Activated CD4-positive, alpha-beta T cell treated with anti-CD3 and anti-CD28 coated beads, Interleukin-10, Interleukin-2, amounts not matched to agents 100 ng/mL and 50 ng/mL, durations not matched to agents 16 hours and 8 hours (primary cell): Measurements from ENCODE around the gene ESYT1.
A peak's percentile ranks its signal among the peaks of the same experiment; 100 is the strongest.

Experiments used
- DNase-seq: peaks from one replicate; pipeline ENCODE4 v3.0.0-alpha.2; 2020

The ESYT1 gene

DNA sequence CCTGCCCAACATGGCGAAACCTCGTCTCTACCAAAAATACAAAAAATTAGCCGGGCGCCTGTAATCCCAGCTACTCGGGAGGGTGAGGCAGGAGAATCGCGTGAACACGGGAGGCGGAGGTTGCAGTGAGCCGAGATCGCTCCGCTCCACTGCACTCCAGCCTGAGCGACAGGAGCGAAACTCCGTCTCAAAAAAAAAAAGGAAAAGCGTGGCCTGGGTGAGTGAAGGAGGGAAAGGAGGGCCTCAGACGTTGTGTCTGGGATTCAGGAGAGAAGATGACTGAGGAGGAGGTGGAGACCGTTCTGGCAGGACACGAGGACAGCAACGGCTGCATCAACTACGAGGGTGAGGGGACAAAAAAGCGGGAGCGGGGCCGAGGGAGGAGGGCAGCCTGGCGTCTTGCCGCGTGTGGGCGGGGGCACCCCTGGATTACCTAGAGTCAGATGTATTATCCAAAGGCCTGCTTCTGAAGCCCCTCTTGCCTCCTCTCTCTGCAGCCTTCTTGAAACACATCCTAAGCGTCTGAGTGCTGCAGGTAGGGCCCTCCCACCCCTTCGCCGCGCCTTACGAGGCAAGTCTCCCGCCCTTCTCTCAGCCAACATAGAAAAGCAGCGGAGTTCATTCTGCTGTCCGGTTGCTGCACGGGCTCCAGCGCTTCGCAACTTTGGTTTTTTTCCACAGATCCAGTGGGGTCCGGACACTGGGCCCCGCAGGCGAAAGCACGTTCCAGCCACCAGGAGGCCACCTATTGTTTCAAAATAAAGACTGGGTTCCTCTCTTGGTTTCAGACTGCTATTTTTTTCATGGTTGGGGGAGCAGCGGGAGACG, 29.3 kb downstream of the ESYT1 start:
- peak; percentile 70 for DNase-seq

DNA sequence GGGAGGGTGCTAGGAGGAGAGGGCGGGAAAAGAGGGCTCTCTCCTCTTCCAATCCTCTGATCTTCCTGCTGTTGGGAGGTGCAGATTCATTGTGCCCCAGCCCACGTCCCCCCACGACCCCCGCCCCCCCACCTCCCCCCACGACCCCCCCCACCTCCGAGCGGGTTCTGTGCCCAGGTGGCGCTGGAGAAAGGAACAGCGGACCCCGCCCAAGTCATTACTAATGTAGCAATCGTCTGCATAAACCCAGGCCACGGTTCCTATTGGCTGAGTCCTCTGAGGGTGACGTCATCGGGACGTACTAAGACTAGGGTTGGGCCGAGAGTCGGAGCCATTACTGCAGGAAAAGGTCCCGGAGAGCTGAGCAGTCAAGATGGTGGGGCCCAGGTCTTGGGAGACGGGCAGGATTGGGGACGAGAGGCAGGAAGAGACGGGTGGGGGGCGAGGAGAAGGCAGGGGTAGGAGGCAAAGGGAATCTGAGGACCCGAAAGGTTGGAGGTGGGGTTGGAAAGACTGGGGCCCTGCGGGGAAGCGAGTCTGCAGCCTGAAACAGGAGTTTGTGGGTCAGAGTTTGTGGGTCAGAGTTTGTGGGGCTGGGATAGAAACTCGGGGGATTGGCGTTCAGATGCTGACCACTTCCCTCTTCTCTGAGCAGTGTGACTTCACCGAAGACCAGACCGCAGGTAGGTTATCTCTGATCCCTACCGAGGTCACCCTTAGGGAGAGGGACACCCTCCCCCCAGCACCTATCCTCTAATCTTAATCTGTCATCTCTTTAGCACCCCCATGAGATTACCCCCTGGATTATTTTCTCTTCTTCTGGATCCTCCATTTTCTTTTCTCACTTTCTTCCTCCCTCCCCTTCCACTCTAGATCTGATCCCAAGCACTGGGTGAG, 30.2 kb downstream of the ESYT1 start, which contains the start of gene MYL6:
TSS of gene MYL6 (plus strand) at position 331 of the 897 bp plus-strand sequence. CDS start at position 374, 43 bp downstream.
- DNase-seq = peak; percentile 98

DNA sequence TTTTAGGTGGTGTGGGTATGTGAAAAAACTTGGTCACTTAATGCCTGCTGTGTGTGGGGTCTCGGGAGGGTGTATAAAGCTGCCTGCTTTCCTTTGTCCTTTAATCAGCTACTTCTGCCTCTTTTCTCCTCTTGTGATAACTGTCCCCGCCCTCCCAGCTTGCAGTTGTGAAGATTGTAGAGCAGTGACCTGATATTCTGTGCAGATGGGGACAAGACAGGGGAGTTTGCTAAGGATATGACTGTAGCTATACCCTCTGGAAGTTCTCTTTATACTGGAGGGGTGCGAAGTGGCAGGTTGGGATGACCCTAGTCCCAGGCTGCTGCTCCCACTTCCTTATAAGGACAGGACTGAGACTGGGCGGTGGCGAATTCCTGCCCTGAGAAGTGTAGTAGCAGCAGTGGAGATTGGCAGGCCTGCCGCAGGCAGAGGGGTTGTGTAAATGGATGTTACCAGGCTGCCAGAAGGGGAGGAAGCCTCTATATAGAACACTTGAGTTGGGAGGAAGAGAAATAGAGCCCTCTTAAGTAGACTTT, 30.9 kb downstream of the ESYT1 start:
- DNase-seq = peak; percentile 54

DNA sequence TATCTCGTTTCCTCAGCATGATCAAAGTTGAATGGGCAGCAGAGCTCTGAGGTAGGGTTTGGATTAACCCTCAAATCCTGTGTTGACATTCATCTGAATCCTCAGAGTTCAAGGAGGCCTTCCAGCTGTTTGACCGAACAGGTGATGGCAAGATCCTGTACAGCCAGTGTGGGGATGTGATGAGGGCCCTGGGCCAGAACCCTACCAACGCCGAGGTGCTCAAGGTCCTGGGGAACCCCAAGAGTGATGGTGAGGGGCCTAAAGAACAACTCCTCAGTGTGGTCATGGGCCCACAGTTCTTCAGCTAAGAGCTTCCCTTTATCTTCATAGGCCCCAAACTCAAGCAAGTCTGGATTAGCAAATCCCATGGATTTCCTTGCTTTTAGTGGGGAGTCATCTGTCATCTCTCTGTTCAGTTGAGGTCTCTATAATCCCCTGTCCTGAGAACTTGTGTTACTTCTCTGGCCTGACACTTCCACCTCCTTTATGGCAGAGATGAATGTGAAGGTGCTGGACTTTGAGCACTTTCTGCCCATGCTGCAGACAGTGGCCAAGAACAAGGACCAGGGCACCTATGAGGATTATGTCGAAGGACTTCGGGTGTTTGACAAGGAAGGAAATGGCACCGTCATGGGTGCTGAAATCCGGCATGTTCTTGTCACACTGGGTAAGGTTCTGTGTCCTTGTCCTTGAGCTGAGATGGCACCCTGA, 31.6 kb downstream of the ESYT1 start:
- no peak for DNase-seq

DNA sequence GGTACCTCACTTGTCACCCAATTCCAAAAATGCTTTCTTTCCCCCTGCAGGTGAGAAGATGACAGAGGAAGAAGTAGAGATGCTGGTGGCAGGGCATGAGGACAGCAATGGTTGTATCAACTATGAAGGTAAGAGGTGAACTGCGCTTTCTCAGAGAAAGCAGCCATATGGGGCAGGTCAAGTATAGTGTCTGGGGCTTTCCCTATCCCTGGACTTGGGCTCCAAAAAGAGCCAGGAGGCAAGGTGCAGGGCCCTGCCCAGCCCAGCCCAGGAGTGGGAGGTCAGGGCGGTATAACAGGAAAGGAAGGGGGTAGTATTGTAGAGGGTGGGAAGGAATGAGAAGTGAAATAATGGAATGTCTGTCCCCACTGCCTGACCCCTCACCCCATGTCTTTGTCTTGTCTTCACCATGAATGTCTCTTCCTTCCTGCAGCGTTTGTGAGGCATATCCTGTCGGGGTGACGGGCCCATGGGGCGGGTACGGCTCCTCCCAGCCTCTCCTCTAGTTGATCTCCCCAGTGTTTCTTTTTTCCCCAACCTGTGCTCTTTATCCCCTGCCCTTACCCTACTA, 32.2 kb downstream of the ESYT1 start:
- peak; percentile 79 for DNase-seq

DNA sequence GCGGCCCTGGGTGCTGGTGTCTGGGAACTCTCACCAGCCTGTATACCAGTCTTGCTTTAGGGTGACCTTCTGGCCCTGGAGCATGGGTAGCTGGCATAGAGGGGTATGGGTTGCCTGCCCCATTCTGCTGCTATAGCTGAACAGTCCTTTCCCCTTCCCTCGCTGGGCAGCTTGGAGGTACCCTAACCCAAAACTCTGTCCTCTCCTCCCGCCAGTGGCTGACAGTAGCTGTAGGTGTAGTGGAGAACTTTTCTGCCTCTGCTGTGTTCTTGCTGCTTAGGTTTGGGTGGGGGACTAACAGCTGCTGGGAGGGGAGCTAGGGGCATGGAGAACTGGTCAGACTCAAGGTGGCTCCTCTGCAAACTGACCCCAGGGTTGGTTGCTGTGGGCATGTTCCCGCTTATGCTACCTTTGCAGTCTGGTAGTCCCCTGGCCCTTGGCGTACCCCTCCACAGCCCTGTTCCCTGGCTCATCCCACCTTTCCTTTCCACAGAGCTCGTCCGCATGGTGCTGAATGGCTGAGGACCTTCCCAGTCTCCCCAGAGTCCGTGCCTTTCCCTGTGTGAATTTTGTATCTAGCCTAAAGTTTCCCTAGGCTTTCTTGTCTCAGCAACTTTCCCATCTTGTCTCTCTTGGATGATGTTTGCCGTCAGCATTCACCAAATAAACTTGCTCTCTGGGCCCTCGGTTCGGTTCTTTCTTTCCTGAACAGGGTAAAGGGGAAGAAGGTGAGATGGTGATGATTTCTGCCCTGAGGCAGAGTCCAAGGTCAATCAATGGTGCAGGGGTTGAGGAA, 33.0 kb downstream of the ESYT1 start:
- no peak for DNase-seq

DNA sequence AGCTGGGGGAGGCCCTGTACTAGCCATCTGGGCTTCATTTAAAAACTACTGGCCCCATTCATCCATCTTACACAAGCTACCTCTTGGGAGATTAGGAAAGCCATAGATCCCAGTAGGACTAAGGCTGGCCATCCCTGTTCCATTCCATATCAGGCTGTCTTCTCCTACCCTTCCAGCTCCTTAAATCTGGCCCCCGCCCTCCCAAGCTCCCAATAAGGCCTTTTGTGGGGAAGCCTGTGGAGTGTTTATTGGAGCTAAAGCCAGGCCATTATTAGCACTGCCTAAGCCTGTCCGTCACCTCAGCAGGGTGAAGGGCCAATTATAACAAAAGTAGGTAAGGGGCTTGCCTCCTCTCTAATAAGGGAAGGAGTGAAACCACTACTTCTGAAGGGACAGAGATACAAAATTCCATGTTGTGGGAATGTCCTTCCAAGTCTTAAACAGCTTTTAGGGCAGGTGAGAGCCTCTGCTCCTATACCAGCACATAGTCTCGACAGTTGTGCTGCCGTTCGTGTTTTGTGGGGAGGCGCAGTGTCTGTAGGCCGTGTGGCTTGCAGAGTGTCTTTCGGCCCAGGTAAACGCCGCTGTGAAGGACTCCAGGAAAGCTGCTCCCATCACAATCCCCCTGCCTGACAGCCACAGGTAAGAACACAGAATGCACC, 33.8 kb downstream of the ESYT1 start:
- DNase-seq = no peak

DNA sequence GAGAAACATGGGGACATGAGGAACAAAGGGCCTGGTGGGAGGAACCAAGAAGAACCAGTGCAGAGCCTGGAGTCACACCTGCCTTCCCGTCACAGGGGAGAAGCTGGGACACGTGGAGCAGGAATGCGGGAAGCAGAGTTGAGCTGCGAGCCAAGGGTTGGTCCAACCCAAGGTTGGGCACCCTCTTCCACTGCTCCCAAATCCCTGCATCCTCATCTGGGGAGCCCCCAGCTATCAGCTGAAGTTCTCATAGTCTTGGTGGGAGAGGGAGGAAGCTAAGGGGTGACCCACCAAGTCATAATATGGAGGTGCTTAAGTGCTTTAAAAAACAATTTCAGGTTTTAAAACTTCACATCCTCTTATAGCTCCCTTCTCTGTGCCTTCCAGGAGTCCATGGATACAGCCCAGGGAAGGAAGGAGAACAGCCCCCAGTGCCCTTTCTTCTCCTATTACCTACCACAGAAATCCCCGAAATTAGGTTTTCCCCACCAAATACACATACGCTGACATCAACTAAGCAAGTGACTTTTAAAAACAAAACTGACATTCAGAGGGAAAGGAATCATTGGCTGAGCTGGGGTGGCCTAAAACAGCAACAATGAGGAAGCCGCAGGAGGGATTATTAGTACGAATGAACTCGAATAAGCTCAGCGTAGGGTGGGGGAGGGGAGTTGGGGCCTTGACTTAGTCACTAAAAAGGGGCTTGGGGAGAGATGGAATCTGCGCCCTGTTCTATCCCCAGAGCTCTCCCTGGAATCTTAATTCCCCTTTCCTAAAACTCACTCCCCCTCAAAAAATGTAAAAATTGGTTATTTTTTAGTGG, 34.6 kb downstream of the ESYT1 start:
- no peak for DNase-seq

DNA sequence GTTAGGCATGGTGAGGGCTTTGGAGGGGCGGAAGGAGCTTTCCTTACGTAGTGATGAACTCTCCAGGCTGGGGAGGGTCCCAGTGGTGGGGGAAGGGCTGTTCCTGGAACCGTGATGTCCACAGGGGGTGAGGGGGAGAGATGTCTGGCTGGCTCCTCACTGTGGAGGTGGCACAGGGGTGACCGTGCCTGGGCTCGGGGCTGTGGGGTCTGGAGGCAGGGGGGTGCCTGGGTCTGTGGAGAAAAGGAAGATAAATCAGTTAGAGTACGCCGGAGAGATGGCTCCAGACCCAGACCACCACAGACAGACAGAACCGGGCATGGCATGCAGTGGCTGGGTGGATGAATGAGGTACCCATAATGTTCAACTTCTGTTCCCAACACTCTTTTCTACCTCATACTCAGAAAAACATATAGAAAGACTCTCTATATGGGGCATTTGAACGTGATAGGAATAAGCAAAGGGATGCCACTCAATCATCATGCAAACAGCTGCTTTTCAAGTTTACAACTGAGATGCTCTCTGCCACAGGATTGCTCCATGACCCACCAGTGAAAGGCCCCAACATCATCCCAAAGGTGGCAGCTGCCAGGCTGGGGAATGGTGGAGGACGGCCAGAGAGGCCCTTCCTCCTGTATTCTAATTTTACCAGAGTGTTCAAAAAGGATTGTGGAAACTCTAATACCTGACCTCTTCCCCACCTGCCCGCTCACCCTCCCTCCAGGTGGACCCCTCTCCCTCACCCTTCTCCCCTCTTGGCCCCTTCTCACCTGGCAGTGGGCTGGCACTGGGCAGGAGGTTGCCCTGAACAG, 35.7 kb downstream of the ESYT1 start:
- no peak for DNase-seq

DNA sequence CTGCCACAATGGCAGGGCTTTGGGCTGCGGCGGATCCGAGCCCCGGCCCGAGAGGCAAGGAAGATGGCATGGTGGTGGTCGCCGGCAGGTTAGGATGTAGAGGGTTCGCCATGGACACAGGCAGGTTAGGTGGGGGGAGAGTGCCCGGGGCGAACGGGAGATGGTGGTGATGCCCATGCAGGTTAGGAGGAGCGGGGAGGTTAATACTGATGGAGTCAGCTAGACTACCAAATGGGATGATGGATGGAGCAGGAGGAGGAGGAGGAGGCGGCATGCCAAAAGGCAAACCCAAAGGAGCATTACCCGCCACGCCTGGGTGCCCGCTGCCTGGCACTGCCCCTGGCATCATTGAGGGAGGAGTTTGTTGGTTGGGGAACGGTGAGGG, 36.3 kb downstream of the ESYT1 start:
- DNase-seq = no peak

DNA sequence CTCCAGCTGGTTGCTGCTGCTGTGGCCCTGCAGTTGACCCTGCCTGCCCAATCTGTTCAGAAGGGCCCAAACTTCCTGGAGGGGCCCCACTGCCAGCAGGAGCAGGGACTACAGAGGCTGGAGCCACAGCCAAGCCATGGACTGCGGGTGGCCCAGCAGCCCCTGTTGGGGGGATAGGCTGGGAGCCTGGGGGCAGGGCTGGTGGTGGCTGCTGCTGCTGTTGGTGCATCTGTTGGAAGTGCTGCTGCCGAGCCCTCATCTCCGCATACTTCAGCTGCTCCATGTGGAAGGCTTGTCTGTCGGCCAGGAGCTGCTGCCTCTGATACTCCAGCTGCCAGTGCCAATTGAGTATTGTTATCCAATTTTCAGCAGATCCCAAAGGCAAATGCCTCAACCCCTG, 37.3 kb downstream of the ESYT1 start:
- DNase-seq = no peak

DNA sequence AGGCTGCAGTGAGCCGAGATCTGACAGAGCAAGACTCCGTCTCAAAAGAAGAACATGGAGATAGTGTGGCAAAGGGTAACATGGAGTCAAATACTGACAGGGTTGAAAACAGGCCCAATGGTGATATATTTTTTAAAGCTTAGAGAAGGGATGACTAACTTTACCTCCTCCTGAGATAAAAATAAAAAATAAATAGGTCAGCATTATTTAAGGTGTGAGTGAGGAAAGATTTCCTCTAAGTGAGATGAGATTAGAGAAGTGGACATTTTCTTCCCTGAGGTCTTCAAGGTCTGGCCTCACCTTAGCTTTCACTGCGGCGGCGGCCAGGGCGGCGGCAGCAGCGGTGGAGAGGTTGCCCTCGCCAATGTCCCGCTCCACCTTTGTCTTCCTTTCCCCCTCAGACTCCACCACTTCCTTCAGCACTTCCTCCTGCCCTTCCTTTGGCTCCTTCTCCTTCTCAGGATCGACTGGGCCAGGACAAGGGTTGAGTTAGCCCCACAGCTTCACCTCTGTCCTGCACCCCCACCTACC, 41.2 kb downstream of the ESYT1 start:
- DNase-seq = no peak

DNA sequence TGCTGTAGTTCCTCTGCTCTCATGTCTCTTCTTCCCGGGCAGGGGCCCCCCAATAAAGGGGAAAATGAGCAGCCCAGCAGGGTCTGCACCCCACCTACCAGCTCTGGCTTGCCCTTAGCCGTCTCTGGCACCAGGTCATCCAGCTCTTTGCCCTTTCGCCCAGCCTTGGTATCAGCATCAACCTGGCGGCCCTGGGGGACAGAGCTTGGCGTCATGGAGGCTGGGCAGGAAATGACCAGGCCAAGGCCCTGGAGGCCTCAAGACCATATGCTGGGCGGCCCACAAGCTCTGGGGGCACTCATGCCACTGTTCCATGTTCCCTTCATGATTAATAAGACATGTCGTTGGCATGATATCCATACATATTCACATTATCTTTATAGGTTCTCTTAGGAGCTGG, 44.8 kb downstream of the ESYT1 start:
- no peak for DNase-seq

DNA sequence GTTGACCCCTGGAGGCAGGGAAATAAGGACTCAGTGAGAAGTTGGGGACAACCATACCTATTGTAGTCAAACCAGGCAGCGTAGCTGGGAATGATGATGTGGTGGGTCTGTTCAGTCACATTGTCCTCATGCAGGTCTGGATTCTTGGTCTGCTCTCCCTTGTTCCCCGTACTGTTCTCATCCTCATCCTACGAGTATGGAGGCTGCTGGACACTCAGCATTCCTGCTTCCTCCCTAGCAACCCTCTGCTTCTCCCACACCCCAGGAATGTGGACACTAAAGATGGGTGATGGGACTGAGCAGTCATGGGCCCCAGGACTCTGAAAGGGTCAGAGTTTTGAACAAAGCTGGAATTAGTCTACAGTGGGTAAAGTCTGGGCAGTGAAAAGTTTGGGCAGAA, 50.3 kb downstream of the ESYT1 start:
- no peak for DNase-seq

DNA sequence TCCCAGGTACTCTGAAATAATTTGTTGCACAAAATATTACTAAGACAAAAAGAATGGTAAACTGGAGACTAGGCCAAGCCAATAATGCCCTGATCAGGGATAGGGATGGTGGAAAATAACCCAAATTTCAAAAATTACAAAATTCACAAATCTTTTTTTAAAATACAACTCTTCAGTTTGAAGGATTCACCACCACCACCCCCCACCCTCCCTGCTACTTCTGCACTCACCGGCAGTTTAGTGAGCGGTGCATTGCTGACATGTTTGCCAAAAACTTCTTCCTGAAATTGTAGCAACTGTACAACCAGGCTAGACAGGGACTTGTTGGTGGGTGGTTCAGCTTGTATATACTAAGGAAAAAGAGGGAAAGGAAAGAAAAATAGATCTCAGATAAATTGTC, 58.9 kb downstream of the ESYT1 start:
- DNase-seq = no peak

DNA sequence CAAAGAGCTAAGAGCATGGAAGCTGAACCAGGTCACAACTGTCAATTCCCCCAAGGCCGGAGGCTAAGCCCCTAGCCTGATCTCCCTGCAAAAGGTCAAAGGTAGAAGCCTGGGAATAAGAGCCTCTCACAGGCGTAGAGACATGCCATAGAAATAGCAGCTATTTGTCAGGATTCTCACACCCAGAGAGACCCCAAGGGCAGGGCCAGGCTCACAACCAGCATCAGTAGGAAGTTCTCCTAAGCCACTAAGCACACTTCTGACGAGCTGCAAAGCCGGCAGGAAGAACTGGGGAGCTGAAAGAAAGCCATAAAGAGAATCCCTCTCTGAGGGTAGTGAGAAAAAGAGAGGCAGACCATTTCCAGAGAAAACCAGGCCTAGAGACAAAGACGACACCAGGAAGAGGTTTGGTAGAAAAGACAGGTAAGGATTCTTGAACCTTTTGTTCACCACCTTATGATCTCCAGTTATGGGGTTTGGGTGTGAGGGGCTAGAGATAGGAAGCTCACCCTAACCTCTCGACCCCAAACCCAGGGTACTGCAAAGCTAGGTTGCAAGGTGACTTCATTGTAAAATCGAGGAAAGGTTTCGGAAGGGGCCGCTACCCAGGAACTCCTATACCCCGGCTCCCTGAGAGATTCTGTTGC, 60.2 kb downstream of the ESYT1 start:
- peak; percentile 27 for DNase-seq

DNA sequence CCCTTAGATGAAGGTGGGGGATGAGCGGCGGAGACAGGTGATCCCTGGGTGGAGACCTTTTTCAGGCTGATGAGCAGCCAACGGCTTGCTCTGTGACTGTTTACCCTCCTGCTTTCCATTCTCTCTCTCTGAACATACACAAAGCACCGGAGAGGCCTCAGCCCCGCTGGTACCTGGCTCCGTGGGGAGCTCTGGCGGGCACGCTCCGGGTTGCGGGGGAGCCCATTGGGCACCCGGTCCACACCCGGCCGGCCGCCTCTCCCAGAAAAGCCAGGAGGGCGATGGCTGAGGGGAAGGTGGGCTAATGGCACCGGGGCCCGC, 60.7 kb downstream of the ESYT1 start:
- peak; percentile 15 for DNase-seq

DNA sequence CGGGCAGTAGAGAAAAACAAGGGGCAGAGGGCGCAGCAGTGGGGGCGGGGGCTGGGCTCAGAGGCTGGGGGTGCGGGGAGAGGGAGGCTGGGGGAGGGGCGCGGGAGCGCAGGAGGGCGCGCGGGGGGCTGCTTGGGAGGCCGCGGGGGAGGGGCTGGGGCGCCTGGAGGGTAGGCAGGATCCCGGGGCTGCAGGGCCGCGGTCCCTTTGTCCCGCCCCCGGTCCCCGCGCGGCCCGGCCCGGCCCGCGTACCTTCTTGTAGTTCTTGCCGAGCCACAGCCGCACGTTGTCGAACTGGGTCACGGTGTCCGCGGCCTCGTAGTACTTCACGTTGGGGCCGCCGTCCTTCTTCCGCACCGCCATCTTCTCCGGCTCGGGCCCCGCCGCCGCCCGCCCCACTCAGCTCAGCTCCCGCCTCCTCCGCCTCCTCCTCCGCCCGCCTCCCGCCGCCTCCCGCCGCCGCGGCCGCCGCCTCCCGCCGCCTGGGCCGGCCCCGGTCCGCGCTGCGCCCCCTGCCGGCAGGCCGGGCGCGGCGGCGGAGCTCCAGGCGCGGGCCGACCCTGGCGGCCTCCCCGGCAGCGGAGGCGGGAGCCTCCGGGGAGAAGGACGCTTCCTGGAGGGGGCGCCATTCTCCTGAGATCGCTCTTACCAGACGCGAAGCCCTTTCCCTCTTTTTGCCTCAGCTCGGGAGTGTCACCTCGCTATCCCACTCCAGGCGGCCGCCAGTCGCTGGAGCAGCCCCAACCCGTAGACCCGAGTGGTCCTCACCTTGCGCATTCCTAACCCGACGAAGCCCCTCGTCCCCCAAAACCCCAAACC, 61.2 kb downstream of the ESYT1 start, which contains the start of gene SMARCC2:
TSS of gene SMARCC2 (minus strand) at position 385 of the 819 bp plus-strand sequence. CDS start at position 363, 22 bp downstream.
- DNase-seq = peak; percentile 90
